Heart left ventricle (tissue), 13 donors: ENCODE measurements around the gene OSMR.

Source experiments
- CTCF ChIP-seq, 12 donors: fragments of 200-600 bp; sonication (generic) in 4 of 12; IDR thresholded peaks; one replicate each; pipeline versions ENCODE4 v1.5.0 to v1.8.0; 2018 to 2022; ENCODE audit warnings: antibody characterized with exemption in 12 of 12, mild to moderate bottlenecking in 5 of 12
- POLR2A ChIP-seq, 2 donors: fragments of 450-650 bp; IDR thresholded peaks; one replicate each; pipeline ENCODE4 v1.6.1; 2017; ENCODE audit warnings: antibody characterized with exemption in 2 of 2, mild to moderate bottlenecking in 2 of 2, moderate library complexity in 2 of 2
- donor health status: ischemic (EF 13 %, LVEDD 7.1; RV severe dilation, severe dysfunction).
- donor health status: DM: no; HTN: yes; CAD: no.
- donor health status: DM: no; HTN: no; CAD: no.
- donor health status: ischemic (EF 25% LVEDD 6.9; RV normal size, moderate dysfunction).
- donor health status: ischemic (EF 25% LVEDD 5.7; RV mildly dilated, moderate dysfunction).
- donor health status: ischemic (EF 35%, LVEDD 5.7; RV mildly dilated, moderate dysfunction).
- donor health status: nonischemic (EF 11% LVEDD 7.7; RV severe dilation, severe dysfunction).
- donor health status: DM: yes; HTN: yes; CAD: no.
- donor health status: PGD.
- donor health status: ischemic (EF 29% LVEDD 5.4; RV normal size, mild dysfunction).
- donor health status: nonischemic (EF 23%, LVEDD 6.1; RV moderate dilation, normal function).

- no peak for TF ChIP-seq CTCF (IDR thresholded peaks at IDR 0.05)
- no peak for TF ChIP-seq POLR2A (IDR thresholded peaks at IDR 0.05)
Observed at GRCh38 chr5:38871058-38871605, 25.3 kb downstream of the OSMR start.
